ENCODE measurements around the gene IL36RN.
A peak's percentile ranks its signal among the peaks of the same experiment; 100 is the strongest.

Gene IL36RN

GRCh38 chr2:113077921-113078320 lies 18.9 kb downstream of the IL36RN start:
- Histone ChIP-seq H3K27me3 (no peaks in the 10 kb centered on the region), H3K36me3 (no peaks in the 10 kb centered on the region), H3K9me3 (no peaks in the 10 kb centered on the region), H3K4me1 (no peaks in the 10 kb centered on the region), H3K4me3 (ENCODE audit: low read depth, low read length) (no peak overlapping the region)
- TF ChIP-seq CTCF (IDR thresholded peaks at IDR 0.05; ENCODE audit: low read depth, low read length) = no peak
- no peak for DNase-seq

- DNase-seq = no peak
- Histone ChIP-seq H3K9me3 (no peaks in the 10 kb centered on the region), H3K4me3 (ENCODE audit: low read depth, low read length) (no peak overlapping the region), H3K27me3 (no peaks in the 10 kb centered on the region), H3K36me3 (no peaks in the 10 kb centered on the region), H3K4me1 (no peaks in the 10 kb centered on the region)
- TF ChIP-seq CTCF (IDR thresholded peaks at IDR 0.05; ENCODE audit: low read depth, low read length) = no peak
These were observed 19.4 kb downstream of the IL36RN start for GRCh38 chr2:113078350-113078839.

- no peaks in the 10 kb centered on the region for H3K27me3 ChIP-seq
- no peak for DNase-seq
- no peaks in the 10 kb centered on the region for H3K36me3 ChIP-seq
- H3K9me3 ChIP-seq = no peaks in the 10 kb centered on the region
- no peak overlapping the region for H3K4me3 ChIP-seq (ENCODE audit: low read depth, low read length)
- H3K4me1 ChIP-seq = no peaks in the 10 kb centered on the region
- TF ChIP-seq CTCF (IDR thresholded peaks at IDR 0.05; ENCODE audit: low read depth, low read length) = no peak
These were observed 20.1 kb downstream of the IL36RN start for GRCh38 chr2:113079131-113079530.

GRCh38 chr2:113080134-113080533 lies 21.1 kb downstream of the IL36RN start:
- no peaks in the 10 kb centered on the region for H3K4me1 ChIP-seq
- H3K4me3 ChIP-seq (ENCODE audit: low read depth, low read length) = no peak overlapping the region
- DNase-seq = peak; percentile 15
- no peaks in the 10 kb centered on the region for H3K27me3 ChIP-seq
- TF ChIP-seq CTCF (IDR thresholded peaks at IDR 0.05; ENCODE audit: low read depth, low read length) = peak; percentile 57
- H3K36me3 ChIP-seq = no peaks in the 10 kb centered on the region
- H3K9me3 ChIP-seq = no peaks in the 10 kb centered on the region

GRCh38 chr2:113081488-113082210 lies 22.7 kb downstream of the IL36RN start:
- no peak for TF ChIP-seq CTCF (IDR thresholded peaks at IDR 0.05; ENCODE audit: low read depth, low read length)
- Histone ChIP-seq H3K4me1 (no peaks in the 10 kb centered on the region), H3K27me3 (no peaks in the 10 kb centered on the region), H3K9me3 (no peaks in the 10 kb centered on the region), H3K4me3 (ENCODE audit: low read depth, low read length) (no peak overlapping the region), H3K36me3 (no peaks in the 10 kb centered on the region)
- no peak for DNase-seq

GRCh38 chr2:113083296-113083695 lies 24.3 kb downstream of the IL36RN start:
- DNase-seq = no peak
- Histone ChIP-seq H3K27me3 (no peaks in the 10 kb centered on the region), H3K4me1 (no peaks in the 10 kb centered on the region), H3K9me3 (no peaks in the 10 kb centered on the region), H3K4me3 (ENCODE audit: low read depth, low read length) (no peak overlapping the region), H3K36me3 (no peaks in the 10 kb centered on the region)
- TF ChIP-seq CTCF (IDR thresholded peaks at IDR 0.05; ENCODE audit: low read depth, low read length) = no peak

Measured in BE2C (cell line).